Nephron progenitor cell (in vitro differentiated cells): ENCODE measurements around the gene POU2F3.

Experiments used
- DNase-seq: peaks from one replicate; pipeline ENCODE4 v3.0.0; 2021
- H3K27ac Mint-ChIP-seq: 2 replicates; pipeline ENCODE4 v1.8.0; 2021; ENCODE audit warnings: mild to moderate bottlenecking, moderate library complexity, mixed read lengths
- H3K27me3 Mint-ChIP-seq: 2 replicates; pipeline ENCODE4 v1.8.0; 2021; ENCODE audit warnings: mild to moderate bottlenecking, low read depth, mixed read lengths; ENCODE audit not compliant: poor library complexity
- H3K36me3 Mint-ChIP-seq: 2 replicates; pipeline ENCODE4 v1.8.0; 2021; ENCODE audit warnings: low read depth, mixed read lengths
- H3K4me1 Mint-ChIP-seq: 2 replicates; pipeline ENCODE4 v1.8.0; 2021; ENCODE audit warnings: mixed read lengths
- H3K4me3 Mint-ChIP-seq: 2 replicates; pipeline ENCODE4 v1.8.0; 2021; ENCODE audit warnings: mild to moderate bottlenecking, moderate library complexity, mixed read lengths
- H3K9me3 Mint-ChIP-seq: 2 replicates; pipeline ENCODE4 v1.8.0; 2021; ENCODE audit warnings: mild to moderate bottlenecking, moderate library complexity, mixed read lengths
- CTCF ChIP-seq: fragments of 200-600 bp; sonication (generic); IDR thresholded peaks from 2 replicates; pipeline ENCODE4 v1.5.0; 2021; ENCODE audit warnings: antibody characterized with exemption

The POU2F3 gene

GRCh38 chr11:120226242-120226641 is 13.7 kb upstream of the POU2F3 start:
- Mint-ChIP-seq H3K4me3 (no peak overlapping the region), H3K27me3 (peaks cover 42% of the 10 kb centered on the region), H3K27ac (no peak overlapping the region), H3K9me3 (no peaks in the 10 kb centered on the region), H3K4me1 (peaks cover 46% of the 10 kb centered on the region), H3K36me3 (no peaks in the 10 kb centered on the region)
- DNase-seq: no peak
- TF ChIP-seq CTCF: no peak

- Mint-ChIP-seq H3K9me3 (no peaks in the 10 kb centered on the region), H3K27me3 (peaks cover 40% of the 10 kb centered on the region), H3K27ac (no peak overlapping the region), H3K4me3 (no peak overlapping the region), H3K4me1 (peaks cover 46% of the 10 kb centered on the region), H3K36me3 (no peaks in the 10 kb centered on the region)
- DNase-seq: no peak
- TF ChIP-seq CTCF: no peak
Observed at GRCh38 chr11:120226714-120227113, 13.2 kb upstream of the POU2F3 start.

GRCh38 chr11:120227228-120227852 is 12.6 kb upstream of the POU2F3 start:
- H3K27ac Mint-ChIP-seq: peak overlapping the region; percentile 36
- H3K36me3 Mint-ChIP-seq: no peaks in the 10 kb centered on the region
- H3K9me3 Mint-ChIP-seq: no peaks in the 10 kb centered on the region
- no peak overlapping the region for H3K4me3 Mint-ChIP-seq
- TF ChIP-seq CTCF: no peak
- DNase-seq: no peak
- H3K27me3 Mint-ChIP-seq: peaks cover 39% of the 10 kb centered on the region
- H3K4me1 Mint-ChIP-seq: peaks cover 46% of the 10 kb centered on the region

GRCh38 chr11:120228794-120229384 is 11.1 kb upstream of the POU2F3 start:
- no peak overlapping the region for H3K27ac Mint-ChIP-seq
- H3K36me3 Mint-ChIP-seq: no peaks in the 10 kb centered on the region
- peaks cover 42% of the 10 kb centered on the region for H3K4me1 Mint-ChIP-seq
- peaks cover 49% of the 10 kb centered on the region for H3K27me3 Mint-ChIP-seq
- no peak for DNase-seq
- no peak overlapping the region for H3K4me3 Mint-ChIP-seq
- TF ChIP-seq CTCF: peak; percentile 29
- no peaks in the 10 kb centered on the region for H3K9me3 Mint-ChIP-seq

GRCh38 chr11:120229451-120230424 is 10.2 kb upstream of the POU2F3 start:
- Mint-ChIP-seq H3K9me3 (no peaks in the 10 kb centered on the region), H3K4me1 (peaks cover 33% of the 10 kb centered on the region), H3K27me3 (peaks cover 47% of the 10 kb centered on the region), H3K4me3 (no peak overlapping the region), H3K27ac (no peak overlapping the region), H3K36me3 (no peaks in the 10 kb centered on the region)
- peak; percentile 63 for TF ChIP-seq CTCF
- no peak for DNase-seq
